GM18508 (cell line): ENCODE data around the gene IQSEC2.

Experiments used
- ATAC-seq: cut with Tn5 transposase; IDR thresholded peaks from one replicate; pipeline ENCODE4 v1.9.1; 2021; ENCODE audit warnings: moderate number of reproducible peaks; ENCODE audit not compliant: insufficient read depth, unreplicated experiment

The IQSEC2 gene

GRCh38 chrX:53279296-53280237, 1.8 kb downstream of the IQSEC2 start:
- ATAC-seq: no peak

GRCh38 chrX:53272808-53273337, 8.5 kb downstream of the IQSEC2 start:
- ATAC-seq: no peak

GRCh38 chrX:53269536-53270107, 11.8 kb downstream of the IQSEC2 start:
- ATAC-seq: no peak

GRCh38 chrX:53268173-53268572, 13.2 kb downstream of the IQSEC2 start:
- no peak for ATAC-seq

- ATAC-seq: no peak
Measured at GRCh38 chrX:53266914-53267313, 14.5 kb downstream of the IQSEC2 start.

- no peak for ATAC-seq
Measured at GRCh38 chrX:53265771-53266574, 15.4 kb downstream of the IQSEC2 start.

- no peak for ATAC-seq
Measured at GRCh38 chrX:53263597-53264094, 17.7 kb downstream of the IQSEC2 start.

GRCh38 chrX:53262918-53263394, 18.4 kb downstream of the IQSEC2 start:
- no peak for ATAC-seq

- ATAC-seq: no peak
Measured at GRCh38 chrX:53262189-53262917, 19.0 kb downstream of the IQSEC2 start.

- no peak for ATAC-seq
Measured at GRCh38 chrX:53261355-53261972, 19.9 kb downstream of the IQSEC2 start.

GRCh38 chrX:53260836-53261235, 20.5 kb downstream of the IQSEC2 start:
- ATAC-seq: no peak

GRCh38 chrX:53257670-53258423, 23.5 kb downstream of the IQSEC2 start:
- ATAC-seq: no peak

GRCh38 chrX:53257166-53257565, 24.2 kb downstream of the IQSEC2 start:
- no peak for ATAC-seq

- ATAC-seq: no peak
Measured at GRCh38 chrX:53256446-53257041, 24.8 kb downstream of the IQSEC2 start.

GRCh38 chrX:53255738-53256191, 25.6 kb downstream of the IQSEC2 start:
- no peak for ATAC-seq

GRCh38 chrX:53254570-53255461, 26.6 kb downstream of the IQSEC2 start:
- ATAC-seq: no peak
